Activated CD8-positive, alpha-beta memory T cell treated with anti-CD3 and anti-CD28 coated beads, Interleukin-2, amount 10 ng/mL, durations not matched to agents 7 days and 5 days (primary cell): ENCODE measurements around the gene OR10G4. TPM values are rescaled to one million over a fixed set of nuclear protein-coding genes. Genes with fewer than 3 reads are reported as not detected.
"Not testable (repeated sequence)": the region's sequence is repeated elsewhere in the genome, so short reads cannot be mapped to it uniquely, and the experiment has no call there.

ENCODE experiments used
- ATAC-seq: fragments of 150-1000 bp; cut with Tn5 transposase; one replicate; pipeline ENCODE4 v1.10.0; 2021; ENCODE audit warnings: moderate library complexity
- CTCF ChIA-PET: fragments of 350-600 bp; sonication (Branson Sonifier 250); formaldehyde crosslinking; loops from one replicate; lab custom pipeline; 2021; ENCODE audit warnings: antibody characterized with exemption; lab: Charles Lee
- DNase-seq: peaks from one replicate; pipeline ENCODE4 v3.0.0-alpha.2; 2020
- H3K27ac Mint-ChIP-seq: one replicate; pipeline ENCODE4 v1.8.0; 2021; ENCODE audit warnings: mild to moderate bottlenecking, mixed read lengths
- H3K27me3 Mint-ChIP-seq: one replicate; pipeline ENCODE4 v1.8.0; 2021; ENCODE audit warnings: mixed read lengths
- H3K36me3 Mint-ChIP-seq: one replicate; pipeline ENCODE4 v1.8.0; 2021; ENCODE audit warnings: mild to moderate bottlenecking, mixed read lengths
- H3K4me1 Mint-ChIP-seq: one replicate; pipeline ENCODE4 v1.8.0; 2021; ENCODE audit warnings: mixed read lengths
- H3K4me3 Mint-ChIP-seq: one replicate; pipeline ENCODE4 v1.8.0; 2021; ENCODE audit warnings: mild to moderate bottlenecking, moderate library complexity, mixed read lengths
- H3K9me3 Mint-ChIP-seq: one replicate; pipeline ENCODE4 v1.8.0; 2022; ENCODE audit warnings: low read depth, mixed read lengths
- total RNA-seq, 2 experiments: library from RNA; stranded (reverse); gene quantifications; one replicate each; pipeline ENCODE4 v1.2.3, GENCODE V29; 2021

Gene OR10G4, protein sequence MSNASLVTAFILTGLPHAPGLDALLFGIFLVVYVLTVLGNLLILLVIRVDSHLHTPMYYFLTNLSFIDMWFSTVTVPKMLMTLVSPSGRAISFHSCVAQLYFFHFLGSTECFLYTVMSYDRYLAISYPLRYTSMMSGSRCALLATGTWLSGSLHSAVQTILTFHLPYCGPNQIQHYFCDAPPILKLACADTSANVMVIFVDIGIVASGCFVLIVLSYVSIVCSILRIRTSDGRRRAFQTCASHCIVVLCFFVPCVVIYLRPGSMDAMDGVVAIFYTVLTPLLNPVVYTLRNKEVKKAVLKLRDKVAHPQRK
- total RNA-seq = not detected

DNA sequence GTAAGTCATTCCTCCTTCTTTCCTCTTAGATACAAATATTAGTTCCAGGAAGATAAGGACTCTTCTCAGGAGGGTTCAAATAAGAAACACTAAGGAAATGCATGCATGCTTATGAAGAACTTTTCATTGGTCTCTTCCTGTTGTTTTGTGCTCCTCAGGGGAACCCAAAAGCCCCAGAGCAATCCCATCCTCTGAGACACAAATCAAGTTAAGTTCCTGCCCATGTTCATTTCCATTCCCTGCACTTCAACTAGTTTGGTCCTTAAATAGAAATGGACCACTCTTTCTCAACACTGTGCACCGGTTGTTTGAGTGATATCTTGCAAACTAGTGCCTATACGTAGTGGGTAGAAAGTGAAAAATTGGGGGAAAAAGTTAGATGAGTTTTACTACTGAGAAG, at the start of gene OR10G4:
Gene OR10G4 (plus strand): TSS at position 301 of the 400 bp plus-strand sequence. CDS start 2,578 bp downstream, outside the sequence.
- Mint-ChIP-seq H3K36me3 (no peaks in the 10 kb centered on the region), H3K4me1 (no peaks in the 10 kb centered on the region), H3K27me3 (no peaks in the 10 kb centered on the region), H3K9me3 (no peaks in the 10 kb centered on the region), H3K4me3 (no peak within 1 kb of the TSS), H3K27ac (no peak within 1 kb of the TSS)
- DNase-seq (no peak), ATAC-seq (no peak)
- CTCF ChIA-PET = no interaction called here

DNA sequence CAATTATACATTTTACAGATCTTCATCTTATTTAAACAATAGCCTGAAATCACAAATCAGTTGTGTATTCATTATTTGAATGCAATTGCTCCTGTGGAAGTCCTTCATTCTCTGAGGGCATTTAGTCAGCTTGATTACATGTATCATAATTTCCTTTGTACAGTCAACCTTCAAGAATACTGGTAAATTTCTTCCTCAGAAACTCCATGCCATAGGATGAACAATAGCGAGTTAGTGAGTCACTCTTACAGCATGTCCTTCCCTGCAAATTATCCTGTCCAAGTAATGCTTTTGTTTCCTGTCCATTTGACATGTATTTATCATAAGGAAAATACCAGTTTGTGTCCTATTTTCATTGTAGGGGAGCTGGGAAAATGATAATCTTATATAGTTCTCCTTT, 39.0 kb upstream of the OR10G4 start:
- Mint-ChIP-seq H3K9me3 (no peaks in the 10 kb centered on the region), H3K36me3 (no peaks in the 10 kb centered on the region), H3K27me3 (peaks cover 3% of the 10 kb centered on the region), H3K4me1 (peaks cover 6% of the 10 kb centered on the region), H3K27ac (no peak overlapping the region), H3K4me3 (no peak overlapping the region)
- CTCF ChIA-PET = no interaction called here
- DNase-seq = no peak
- ATAC-seq = no peak

DNA sequence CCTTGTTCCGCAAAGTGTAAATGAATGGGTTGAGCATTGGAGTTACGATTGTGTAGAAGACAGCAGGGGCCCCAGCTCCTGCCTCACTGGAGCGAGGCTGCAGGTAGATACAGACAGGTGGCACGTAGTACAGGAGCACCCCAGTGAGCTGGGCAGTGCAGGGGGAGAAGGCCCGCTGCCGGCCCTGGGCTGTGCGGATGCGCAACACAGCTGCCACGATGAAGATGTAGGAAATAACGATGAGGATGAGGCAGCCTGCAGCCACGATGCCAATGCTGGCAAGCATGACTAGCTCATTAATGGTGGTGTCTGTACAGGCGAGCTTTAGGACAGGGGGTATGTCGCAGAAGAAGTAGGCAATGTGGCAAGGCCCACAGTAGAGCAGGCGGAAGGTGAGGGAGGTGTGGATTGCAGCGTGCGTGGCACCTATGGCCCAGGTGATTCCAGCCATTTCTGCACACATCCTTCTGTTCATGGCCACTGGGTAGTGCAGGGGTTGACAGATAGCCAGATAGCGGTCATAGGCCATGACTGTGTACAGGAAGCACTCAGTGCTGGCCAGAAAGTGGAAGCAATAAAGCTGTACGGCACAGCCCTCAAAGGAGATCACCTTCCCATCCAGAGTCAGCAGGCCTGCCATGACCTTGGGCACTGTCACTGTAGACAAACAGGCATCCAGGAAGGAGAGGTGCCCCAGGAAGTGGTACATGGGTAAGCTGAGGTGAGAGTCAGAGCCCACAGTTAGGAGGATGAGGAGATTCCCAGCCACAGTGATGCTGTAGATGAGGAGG, 35.8 kb upstream of the OR10G4 start:
- H3K4me3 Mint-ChIP-seq = no peak overlapping the region
- no peak overlapping the region for H3K27ac Mint-ChIP-seq
- peaks cover 6% of the 10 kb centered on the region for H3K4me1 Mint-ChIP-seq
- ATAC-seq = no peak
- peaks cover 3% of the 10 kb centered on the region for H3K27me3 Mint-ChIP-seq
- CTCF ChIA-PET = no interaction called here
- no peaks in the 10 kb centered on the region for H3K36me3 Mint-ChIP-seq
- DNase-seq = no peak
- no peaks in the 10 kb centered on the region for H3K9me3 Mint-ChIP-seq

DNA sequence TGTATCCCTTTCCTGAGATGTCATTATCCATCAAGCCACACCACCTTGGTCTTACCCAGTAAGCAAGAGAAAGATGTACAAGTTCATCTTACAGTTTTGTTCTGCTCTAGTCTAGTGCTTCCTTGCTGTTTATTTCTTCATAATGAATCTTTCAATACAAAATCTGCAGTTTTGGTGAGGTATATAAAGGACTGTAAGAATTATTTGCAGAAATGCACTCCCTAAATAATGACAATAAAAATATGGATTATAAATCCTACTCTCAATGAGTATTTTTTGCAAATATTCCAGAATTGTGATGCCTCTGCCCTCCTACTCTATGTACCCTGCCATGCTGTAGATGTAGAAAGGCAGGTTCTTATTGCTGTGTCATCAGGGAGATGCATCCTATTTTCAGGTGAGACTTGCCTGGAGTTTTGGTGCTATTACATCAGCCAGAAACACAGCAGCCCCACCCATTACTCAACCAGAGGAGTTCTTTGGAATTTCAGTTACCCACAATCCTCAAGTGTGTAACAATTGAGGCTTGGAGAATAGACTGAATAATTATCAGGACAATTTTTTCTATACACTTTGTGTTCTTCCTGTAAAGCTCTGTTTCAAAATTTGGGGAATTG, 35.0 kb upstream of the OR10G4 start, which contains the start of gene OR10S1:
Gene OR10S1 (minus strand): TSS at position 51 of the 617 bp plus-strand sequence. CDS start 117 bp downstream, outside the sequence.
- DNase-seq (no peak), ATAC-seq (no peak)
- H3K9me3 Mint-ChIP-seq = no peaks in the 10 kb centered on the region
- H3K27ac Mint-ChIP-seq = no peak within 1 kb of the TSS
- no peaks in the 10 kb centered on the region for H3K36me3 Mint-ChIP-seq
- CTCF ChIA-PET = no interaction called here
- H3K4me1 Mint-ChIP-seq = peaks cover 6% of the 10 kb centered on the region
- peaks cover 3% of the 10 kb centered on the region for H3K27me3 Mint-ChIP-seq
- no peak within 1 kb of the TSS for H3K4me3 Mint-ChIP-seq

DNA sequence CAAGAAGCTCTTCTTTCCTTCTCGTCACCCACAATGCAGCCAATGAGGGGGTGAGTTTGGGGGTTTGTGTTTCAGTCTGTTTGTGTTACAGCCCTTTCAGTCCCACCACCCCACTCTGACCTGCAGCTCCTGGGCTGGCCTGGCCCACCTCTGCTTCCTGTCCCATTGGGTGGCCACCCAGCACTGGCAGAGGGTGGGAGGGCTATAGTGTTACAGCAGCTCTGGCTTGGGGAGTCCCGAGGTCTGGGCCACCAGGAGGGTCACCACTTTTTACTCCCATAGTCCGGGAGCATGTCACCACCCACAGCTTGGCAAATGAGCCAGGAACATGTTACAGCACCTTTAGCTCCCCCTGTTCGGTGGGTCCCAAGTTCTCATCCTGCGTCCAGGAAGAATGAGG, 33.5 kb upstream of the OR10G4 start:
- ATAC-seq (no peak), DNase-seq (no peak)
- H3K4me1 Mint-ChIP-seq = peaks cover 6% of the 10 kb centered on the region
- H3K27ac Mint-ChIP-seq = no peak overlapping the region
- CTCF ChIA-PET = no interaction called here
- H3K4me3 Mint-ChIP-seq = no peak overlapping the region
- no peaks in the 10 kb centered on the region for H3K36me3 Mint-ChIP-seq
- peaks cover 3% of the 10 kb centered on the region for H3K27me3 Mint-ChIP-seq
- H3K9me3 Mint-ChIP-seq = no peaks in the 10 kb centered on the region

DNA sequence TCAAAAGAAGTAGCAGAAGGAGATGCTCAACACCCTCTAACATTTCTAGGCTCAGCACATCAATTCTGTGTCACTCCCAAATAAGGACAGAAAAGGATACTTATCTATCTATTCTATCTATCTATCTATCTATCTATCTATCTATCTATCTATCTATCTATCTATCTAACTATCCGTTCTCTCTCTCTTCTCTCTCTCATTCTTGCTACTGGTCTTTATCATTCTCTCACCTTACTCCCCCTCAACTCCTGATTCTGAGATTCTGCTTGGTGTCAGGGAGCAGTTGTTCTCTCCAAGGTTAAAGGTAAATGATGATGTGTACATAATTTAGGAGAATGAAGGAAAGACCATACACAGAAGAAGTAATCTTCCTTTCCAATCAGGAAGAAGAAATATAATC, 17.7 kb upstream of the OR10G4 start, which contains the start of gene OR10G6:
Gene OR10G6 (minus strand): TSS at position 43 of the 400 bp plus-strand sequence. CDS start 0 bp downstream, at position 43.
- no peaks in the 10 kb centered on the region for H3K4me1 Mint-ChIP-seq
- no peak within 1 kb of the TSS for H3K4me3 Mint-ChIP-seq
- ATAC-seq (no peak), DNase-seq (no peak)
- no peaks in the 10 kb centered on the region for H3K9me3 Mint-ChIP-seq
- CTCF ChIA-PET = no interaction called here
- H3K36me3 Mint-ChIP-seq = no peaks in the 10 kb centered on the region
- no peak within 1 kb of the TSS for H3K27ac Mint-ChIP-seq
- no peaks in the 10 kb centered on the region for H3K27me3 Mint-ChIP-seq

DNA sequence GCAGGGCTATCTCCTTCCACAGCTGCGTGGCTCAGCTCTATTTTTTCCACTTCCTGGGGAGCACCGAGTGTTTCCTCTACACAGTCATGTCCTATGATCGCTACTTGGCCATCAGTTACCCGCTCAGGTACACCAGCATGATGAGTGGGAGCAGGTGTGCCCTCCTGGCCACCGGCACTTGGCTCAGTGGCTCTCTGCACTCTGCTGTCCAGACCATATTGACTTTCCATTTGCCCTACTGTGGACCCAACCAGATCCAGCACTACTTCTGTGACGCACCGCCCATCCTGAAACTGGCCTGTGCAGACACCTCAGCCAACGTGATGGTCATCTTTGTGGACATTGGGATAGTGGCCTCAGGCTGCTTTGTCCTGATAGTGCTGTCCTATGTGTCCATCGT, 3.0 kb downstream of the OR10G4 start:
- H3K4me3 Mint-ChIP-seq, ATAC-seq, H3K27me3 Mint-ChIP-seq, CTCF ChIA-PET, H3K27ac Mint-ChIP-seq, H3K36me3 Mint-ChIP-seq, DNase-seq, H3K4me1 Mint-ChIP-seq, H3K9me3 Mint-ChIP-seq: not testable (repeated sequence)

DNA sequence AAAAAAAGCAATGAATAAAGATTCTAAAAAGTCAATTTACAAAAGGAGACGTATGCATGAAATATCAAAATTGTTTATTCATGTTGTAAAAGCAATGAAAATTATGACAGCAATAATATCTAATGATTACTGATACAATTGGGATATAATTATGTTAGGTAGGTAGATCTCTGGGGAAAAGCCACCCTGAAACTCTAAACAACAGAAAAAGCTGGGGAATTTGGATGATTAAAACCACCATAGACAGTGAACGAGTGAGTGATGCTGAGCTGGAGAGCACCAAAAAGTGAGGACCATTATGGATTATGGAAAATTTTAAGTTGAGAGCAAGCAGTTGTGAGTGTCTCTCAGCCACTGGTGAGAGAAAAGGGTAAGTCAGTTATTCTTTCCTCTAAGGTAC, 13.7 kb downstream of the OR10G4 start, which contains the start of gene OR10G8:
Gene OR10G8 (plus strand): TSS at position 301 of the 400 bp plus-strand sequence. CDS start 2,825 bp downstream, outside the sequence.
- H3K4me3 Mint-ChIP-seq = no peak within 1 kb of the TSS
- no peaks in the 10 kb centered on the region for H3K27me3 Mint-ChIP-seq
- no peaks in the 10 kb centered on the region for H3K9me3 Mint-ChIP-seq
- DNase-seq (no peak), ATAC-seq (no peak)
- H3K4me1 Mint-ChIP-seq = no peaks in the 10 kb centered on the region
- no peaks in the 10 kb centered on the region for H3K36me3 Mint-ChIP-seq
- CTCF ChIA-PET = no interaction called here
- no peak within 1 kb of the TSS for H3K27ac Mint-ChIP-seq

DNA sequence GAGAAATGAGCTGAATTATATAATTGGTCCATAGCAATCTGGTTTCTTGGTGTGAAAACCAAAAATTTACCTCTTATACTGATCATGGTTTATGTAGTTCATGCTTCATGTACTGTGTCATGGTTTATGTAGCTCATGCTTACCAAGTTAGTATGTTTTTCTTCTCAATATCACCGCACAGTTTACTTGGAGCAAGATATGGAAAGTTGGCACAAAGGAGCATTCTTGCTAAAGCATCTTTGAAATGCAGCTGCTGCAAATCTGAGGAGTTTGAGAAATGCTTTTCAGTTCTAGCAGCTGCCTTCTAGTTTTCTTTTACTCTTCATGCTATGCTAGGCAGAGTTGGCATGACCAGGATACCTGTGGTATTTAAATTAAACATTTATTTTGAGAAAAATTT, 23.9 kb downstream of the OR10G4 start:
- H3K27me3 Mint-ChIP-seq = no peaks in the 10 kb centered on the region
- ATAC-seq (no peak), DNase-seq (no peak)
- no peak overlapping the region for H3K27ac Mint-ChIP-seq
- no peak overlapping the region for H3K4me3 Mint-ChIP-seq
- CTCF ChIA-PET = no interaction called here
- no peaks in the 10 kb centered on the region for H3K9me3 Mint-ChIP-seq
- no peaks in the 10 kb centered on the region for H3K4me1 Mint-ChIP-seq
- H3K36me3 Mint-ChIP-seq = no peaks in the 10 kb centered on the region

DNA sequence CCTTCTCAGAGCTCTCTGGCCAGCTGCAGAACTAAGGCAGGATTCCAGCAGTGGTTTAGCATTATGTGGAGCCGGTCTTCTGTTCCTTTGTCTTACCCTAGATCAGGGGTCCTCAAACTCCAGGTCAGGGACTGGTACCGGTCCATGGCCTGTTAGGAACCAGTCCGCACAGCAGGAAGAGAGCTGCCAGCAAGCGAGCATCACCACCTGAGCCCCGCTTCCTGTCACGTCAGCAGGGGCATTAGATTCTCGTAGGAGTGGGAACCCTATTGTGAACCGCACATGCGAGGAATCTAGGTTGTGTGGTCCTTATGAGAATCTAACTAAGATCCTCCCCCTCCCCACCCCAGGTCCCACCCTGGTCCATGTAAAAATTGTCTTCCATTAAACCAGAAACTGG, 26.8 kb downstream of the OR10G4 start:
- H3K4me3 Mint-ChIP-seq = no peak overlapping the region
- CTCF ChIA-PET = no interaction called here
- DNase-seq (no peak), ATAC-seq (no peak)
- H3K4me1 Mint-ChIP-seq = no peaks in the 10 kb centered on the region
- H3K36me3 Mint-ChIP-seq = no peaks in the 10 kb centered on the region
- no peak overlapping the region for H3K27ac Mint-ChIP-seq
- no peaks in the 10 kb centered on the region for H3K9me3 Mint-ChIP-seq
- no peaks in the 10 kb centered on the region for H3K27me3 Mint-ChIP-seq

DNA sequence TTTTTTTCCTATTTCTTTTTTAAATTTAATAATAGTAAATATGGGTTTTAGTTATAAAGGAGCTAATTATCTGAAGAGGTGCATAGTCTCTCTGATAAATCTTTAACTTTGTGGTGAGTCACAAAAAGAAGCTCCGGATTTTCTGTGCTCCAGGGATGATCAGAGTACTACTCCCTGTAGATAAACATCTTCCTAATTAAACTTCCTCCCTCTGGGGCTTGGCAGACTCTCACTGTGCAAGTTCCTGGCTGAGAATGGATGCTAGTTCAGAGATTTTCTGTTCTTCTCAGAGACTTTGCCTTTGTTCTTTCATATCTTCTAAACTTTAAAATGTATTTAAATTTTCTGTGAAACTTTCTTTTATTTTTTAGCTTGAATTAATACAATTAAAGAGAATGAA, 28.5 kb downstream of the OR10G4 start, which contains the start of gene OR10G7:
Gene OR10G7 (minus strand): TSS at position 72 of the 400 bp plus-strand sequence. CDS start 2,324 bp downstream, outside the sequence.
- H3K4me3 Mint-ChIP-seq = no peak within 1 kb of the TSS
- no peak for ATAC-seq
- no peaks in the 10 kb centered on the region for H3K9me3 Mint-ChIP-seq
- no peaks in the 10 kb centered on the region for H3K27me3 Mint-ChIP-seq
- no peaks in the 10 kb centered on the region for H3K4me1 Mint-ChIP-seq
- H3K36me3 Mint-ChIP-seq = no peaks in the 10 kb centered on the region
- CTCF ChIA-PET = interaction anchor here (1.0 kb wide), 1 partner anchor 30 kb away, joined by 3 read pairs; no protein-coding TSS in a partner anchor
- no peak within 1 kb of the TSS for H3K27ac Mint-ChIP-seq
- DNase-seq = no peak

DNA sequence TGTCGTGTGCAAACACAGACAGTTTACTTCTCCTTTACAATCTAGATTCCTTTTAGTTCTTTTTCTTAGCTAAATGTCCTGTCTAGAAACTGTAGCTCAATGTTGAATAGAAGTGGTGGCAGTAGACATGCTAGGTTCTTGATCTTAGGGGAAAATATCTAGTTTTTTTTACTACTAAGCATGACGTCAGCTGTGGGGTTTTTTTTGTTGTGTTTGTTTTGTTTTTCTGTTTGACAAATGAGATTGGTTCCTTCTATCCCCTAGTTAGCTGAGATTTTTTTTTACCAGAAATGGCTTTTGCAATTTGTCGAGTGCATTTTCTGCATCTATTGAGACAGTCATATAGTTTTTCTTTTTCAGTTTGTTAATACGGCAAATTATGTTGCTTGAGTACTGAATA, 30.6 kb downstream of the OR10G4 start:
- Mint-ChIP-seq H3K4me1 (no peaks in the 10 kb centered on the region), H3K27ac (no peak overlapping the region)

DNA sequence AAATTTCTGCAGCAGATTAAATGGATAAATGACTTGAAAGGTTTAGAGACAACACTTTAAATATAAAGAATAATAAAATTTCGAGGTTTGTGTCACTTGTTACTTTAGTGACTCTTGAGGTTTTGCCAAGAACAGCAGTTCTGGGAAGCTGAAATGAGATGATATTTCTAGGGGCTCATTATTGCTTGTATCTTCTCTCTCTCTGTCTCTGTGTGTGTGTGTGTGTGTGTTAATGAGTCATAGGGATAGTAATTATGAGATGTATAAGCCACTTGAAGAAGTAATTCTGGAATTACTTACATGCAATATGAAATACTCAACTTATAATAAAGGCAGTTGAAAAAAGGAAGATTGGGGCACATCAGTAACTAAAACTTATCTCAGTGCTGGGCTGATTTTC, 38.0 kb downstream of the OR10G4 start:
- CTCF ChIA-PET = no interaction called here
- Mint-ChIP-seq H3K36me3 (no peaks in the 10 kb centered on the region), H3K27ac (no peak overlapping the region), H3K4me3 (no peak overlapping the region), H3K4me1 (peaks cover 3% of the 10 kb centered on the region), H3K9me3 (no peaks in the 10 kb centered on the region), H3K27me3 (peaks cover 2% of the 10 kb centered on the region)
- ATAC-seq (peak; percentile 20), DNase-seq (no peak)

More for the DNA sequence above, 30.6 kb downstream of the OR10G4 start:
- H3K4me3 Mint-ChIP-seq = no peak overlapping the region
- no peak for ATAC-seq
- DNase-seq = no peak
- no peaks in the 10 kb centered on the region for H3K27me3 Mint-ChIP-seq
- H3K36me3 Mint-ChIP-seq = no peaks in the 10 kb centered on the region
- CTCF ChIA-PET = interaction anchor here (0.6 kb wide), 1 partner anchor 28 kb away, joined by 3 read pairs; no protein-coding TSS in a partner anchor
- H3K9me3 Mint-ChIP-seq = no peaks in the 10 kb centered on the region
